ENCODE data around the gene UPF1.
A peak's percentile ranks its signal among the peaks of the same experiment; 100 is the strongest.

The UPF1 gene

GRCh38 chr19:18833849-18834643 is 2.3 kb downstream of the UPF1 start:
- DNase-seq (ENCODE audit: low spot score in 2 of 2): no peak
- Mint-ChIP-seq H3K36me3 (ENCODE audit: insufficient read depth) (peaks cover 40% of the 10 kb centered on the region), H3K27ac (ENCODE audit: low read depth) (peak overlapping the region; percentile 90), H3K27me3 (no peaks in the 10 kb centered on the region), H3K9me3 (no peaks in the 10 kb centered on the region), H3K4me1 (peaks cover 58% of the 10 kb centered on the region), H3K4me3 (peak overlapping the region; percentile 95)
- ATAC-seq (replicated peaks; ENCODE audit: extremely low read depth, poor library complexity, severe bottlenecking): no peak

GRCh38 chr19:18834644-18834984 is 2.9 kb downstream of the UPF1 start:
- H3K4me1 Mint-ChIP-seq: peaks cover 63% of the 10 kb centered on the region
- peak overlapping the region; percentile 95 for H3K4me3 Mint-ChIP-seq
- peaks cover 42% of the 10 kb centered on the region for H3K36me3 Mint-ChIP-seq (ENCODE audit: insufficient read depth)
- no peaks in the 10 kb centered on the region for H3K27me3 Mint-ChIP-seq
- no peak for ATAC-seq (replicated peaks; ENCODE audit: extremely low read depth, poor library complexity, severe bottlenecking)
- H3K9me3 Mint-ChIP-seq: no peaks in the 10 kb centered on the region
- peak overlapping the region; percentile 90 for H3K27ac Mint-ChIP-seq (ENCODE audit: low read depth)
- DNase-seq (ENCODE audit: low spot score in 2 of 2): no peak

GRCh38 chr19:18839465-18840287 is 7.9 kb downstream of the UPF1 start:
- Mint-ChIP-seq H3K4me1 (peaks cover 86% of the 10 kb centered on the region), H3K27me3 (no peaks in the 10 kb centered on the region), H3K4me3 (peak overlapping the region; percentile 51), H3K36me3 (ENCODE audit: insufficient read depth) (peaks cover 45% of the 10 kb centered on the region), H3K27ac (ENCODE audit: low read depth) (peak overlapping the region; percentile 65), H3K9me3 (no peaks in the 10 kb centered on the region)
- DNase-seq (ENCODE audit: low spot score in 2 of 2) (no peak), ATAC-seq (replicated peaks; ENCODE audit: extremely low read depth, poor library complexity, severe bottlenecking) (no peak)

GRCh38 chr19:18840288-18841267 is 8.8 kb downstream of the UPF1 start:
- Mint-ChIP-seq H3K36me3 (ENCODE audit: insufficient read depth) (peaks cover 38% of the 10 kb centered on the region), H3K27me3 (no peaks in the 10 kb centered on the region), H3K4me3 (peak overlapping the region; percentile 51), H3K4me1 (peaks cover 89% of the 10 kb centered on the region), H3K9me3 (no peaks in the 10 kb centered on the region), H3K27ac (ENCODE audit: low read depth) (peak overlapping the region; percentile 65)
- DNase-seq (ENCODE audit: low spot score in 2 of 2) (no peak), ATAC-seq (replicated peaks; ENCODE audit: extremely low read depth, poor library complexity, severe bottlenecking) (no peak)

GRCh38 chr19:18841400-18841799 is 9.6 kb downstream of the UPF1 start:
- peak overlapping the region; percentile 50 for H3K4me3 Mint-ChIP-seq
- H3K4me1 Mint-ChIP-seq: peaks cover 89% of the 10 kb centered on the region
- H3K36me3 Mint-ChIP-seq (ENCODE audit: insufficient read depth): peaks cover 31% of the 10 kb centered on the region
- H3K9me3 Mint-ChIP-seq: no peaks in the 10 kb centered on the region
- H3K27me3 Mint-ChIP-seq: no peaks in the 10 kb centered on the region
- DNase-seq (ENCODE audit: low spot score in 2 of 2) (no peak), ATAC-seq (replicated peaks; ENCODE audit: extremely low read depth, poor library complexity, severe bottlenecking) (no peak)
- H3K27ac Mint-ChIP-seq (ENCODE audit: low read depth): peak overlapping the region; percentile 65

- Mint-ChIP-seq H3K4me1 (peaks cover 91% of the 10 kb centered on the region), H3K9me3 (no peaks in the 10 kb centered on the region), H3K27ac (ENCODE audit: low read depth) (peak overlapping the region; percentile 65), H3K36me3 (ENCODE audit: insufficient read depth) (peaks cover 33% of the 10 kb centered on the region), H3K4me3 (peak overlapping the region; percentile 49), H3K27me3 (no peaks in the 10 kb centered on the region)
- ATAC-seq (replicated peaks; ENCODE audit: extremely low read depth, poor library complexity, severe bottlenecking): no peak
- no peak for DNase-seq (ENCODE audit: low spot score in 2 of 2)
Observed at GRCh38 chr19:18842166-18842565, 10.4 kb downstream of the UPF1 start.

- Mint-ChIP-seq H3K4me3 (peak overlapping the region; percentile 77), H3K4me1 (peaks cover 85% of the 10 kb centered on the region), H3K27ac (ENCODE audit: low read depth) (peak overlapping the region; percentile 88), H3K9me3 (no peaks in the 10 kb centered on the region), H3K36me3 (ENCODE audit: insufficient read depth) (peaks cover 31% of the 10 kb centered on the region), H3K27me3 (no peaks in the 10 kb centered on the region)
- peak; percentile 20 for ATAC-seq (replicated peaks; ENCODE audit: extremely low read depth, poor library complexity, severe bottlenecking)
- no peak for DNase-seq (ENCODE audit: low spot score in 2 of 2)
Observed at GRCh38 chr19:18843960-18844359, 12.2 kb downstream of the UPF1 start.

GRCh38 chr19:18844806-18845329 is 13.1 kb downstream of the UPF1 start:
- peak overlapping the region; percentile 88 for H3K27ac Mint-ChIP-seq (ENCODE audit: low read depth)
- H3K36me3 Mint-ChIP-seq (ENCODE audit: insufficient read depth): peaks cover 34% of the 10 kb centered on the region
- DNase-seq (ENCODE audit: low spot score in 2 of 2): no peak
- H3K4me3 Mint-ChIP-seq: peak overlapping the region; percentile 77
- ATAC-seq (replicated peaks; ENCODE audit: extremely low read depth, poor library complexity, severe bottlenecking): no peak
- peaks cover 88% of the 10 kb centered on the region for H3K4me1 Mint-ChIP-seq
- H3K27me3 Mint-ChIP-seq: no peaks in the 10 kb centered on the region
- no peaks in the 10 kb centered on the region for H3K9me3 Mint-ChIP-seq

- no peaks in the 10 kb centered on the region for H3K27me3 Mint-ChIP-seq
- DNase-seq (ENCODE audit: low spot score in 2 of 2) (no peak), ATAC-seq (replicated peaks; ENCODE audit: extremely low read depth, poor library complexity, severe bottlenecking) (no peak)
- H3K9me3 Mint-ChIP-seq: no peaks in the 10 kb centered on the region
- peaks cover 37% of the 10 kb centered on the region for H3K36me3 Mint-ChIP-seq (ENCODE audit: insufficient read depth)
- peak overlapping the region; percentile 42 for H3K4me3 Mint-ChIP-seq
- H3K4me1 Mint-ChIP-seq: peaks cover 81% of the 10 kb centered on the region
- H3K27ac Mint-ChIP-seq (ENCODE audit: low read depth): no peak overlapping the region
Observed at GRCh38 chr19:18845961-18846360, 14.2 kb downstream of the UPF1 start.

- Mint-ChIP-seq H3K27ac (ENCODE audit: low read depth) (peak overlapping the region; percentile 19), H3K4me3 (peak overlapping the region; percentile 50), H3K9me3 (no peaks in the 10 kb centered on the region), H3K4me1 (peaks cover 71% of the 10 kb centered on the region), H3K27me3 (no peaks in the 10 kb centered on the region), H3K36me3 (ENCODE audit: insufficient read depth) (peaks cover 41% of the 10 kb centered on the region)
- ATAC-seq (replicated peaks; ENCODE audit: extremely low read depth, poor library complexity, severe bottlenecking) (peak; percentile 53), DNase-seq (ENCODE audit: low spot score in 2 of 2) (peak; percentile 38 to 45)
Observed at GRCh38 chr19:18846862-18847548, 15.2 kb downstream of the UPF1 start.

GRCh38 chr19:18847549-18848463 is 16.0 kb downstream of the UPF1 start:
- Mint-ChIP-seq H3K27me3 (no peaks in the 10 kb centered on the region), H3K27ac (ENCODE audit: low read depth) (peak overlapping the region; percentile 19)

More at GRCh38 chr19:18847549-18848463, 16.0 kb downstream of the UPF1 start:
- Mint-ChIP-seq H3K36me3 (ENCODE audit: insufficient read depth) (peaks cover 47% of the 10 kb centered on the region), H3K4me3 (no peak overlapping the region), H3K4me1 (peaks cover 66% of the 10 kb centered on the region), H3K9me3 (no peaks in the 10 kb centered on the region)
- no peak for DNase-seq (ENCODE audit: low spot score in 2 of 2)
- no peak for ATAC-seq (replicated peaks; ENCODE audit: extremely low read depth, poor library complexity, severe bottlenecking)

Data from central memory CD8-positive, alpha-beta T cell (primary cell).